ENCODE results near the gene USP53. TPM values are rescaled to one million over a fixed set of nuclear protein-coding genes. Genes with fewer than 3 reads are reported as not detected.

The USP53 gene
- 26.8 and 29.4 TPM in 2 replicates for total RNA-seq

DNA sequence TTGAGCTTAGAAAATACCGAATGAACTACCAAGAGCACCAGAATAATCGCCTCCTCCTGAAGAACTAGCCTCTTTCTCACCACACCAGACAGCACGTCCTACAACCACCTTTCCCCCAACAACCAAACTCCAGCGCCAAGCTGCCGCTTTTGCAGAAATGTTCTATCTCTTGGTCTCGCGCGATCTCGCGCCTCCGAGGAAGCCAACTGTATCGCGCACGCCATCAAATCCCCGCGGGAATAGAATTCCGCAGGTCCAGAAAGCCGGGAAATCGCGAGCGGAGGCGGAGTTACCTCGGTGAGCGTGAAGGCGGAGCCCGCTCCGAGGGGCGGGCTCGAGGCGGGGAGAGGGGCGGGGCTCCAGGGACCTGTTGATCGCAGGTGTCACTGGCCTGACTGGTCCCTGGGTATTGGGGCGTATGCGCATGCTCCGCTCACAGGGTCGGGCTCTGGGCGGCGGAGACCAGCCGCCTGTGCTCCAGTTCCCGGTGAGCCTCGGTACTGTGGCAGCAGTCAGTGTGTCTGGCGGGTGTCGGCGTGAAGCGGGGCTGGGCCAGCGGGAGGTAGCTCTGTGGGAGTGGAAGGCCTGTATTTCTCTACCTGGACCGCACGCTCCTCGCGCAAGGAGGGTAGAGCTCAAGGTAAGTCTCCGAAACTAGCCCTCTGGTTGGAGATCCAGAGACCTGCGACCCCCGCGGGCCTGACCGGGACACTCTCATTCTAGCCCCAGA, at the start of gene USP53:
Gene USP53, plus strand, starts transcription at position 480 of the 730 bp plus-strand sequence. CDS start 27,047 bp downstream, outside the sequence.

DNA sequence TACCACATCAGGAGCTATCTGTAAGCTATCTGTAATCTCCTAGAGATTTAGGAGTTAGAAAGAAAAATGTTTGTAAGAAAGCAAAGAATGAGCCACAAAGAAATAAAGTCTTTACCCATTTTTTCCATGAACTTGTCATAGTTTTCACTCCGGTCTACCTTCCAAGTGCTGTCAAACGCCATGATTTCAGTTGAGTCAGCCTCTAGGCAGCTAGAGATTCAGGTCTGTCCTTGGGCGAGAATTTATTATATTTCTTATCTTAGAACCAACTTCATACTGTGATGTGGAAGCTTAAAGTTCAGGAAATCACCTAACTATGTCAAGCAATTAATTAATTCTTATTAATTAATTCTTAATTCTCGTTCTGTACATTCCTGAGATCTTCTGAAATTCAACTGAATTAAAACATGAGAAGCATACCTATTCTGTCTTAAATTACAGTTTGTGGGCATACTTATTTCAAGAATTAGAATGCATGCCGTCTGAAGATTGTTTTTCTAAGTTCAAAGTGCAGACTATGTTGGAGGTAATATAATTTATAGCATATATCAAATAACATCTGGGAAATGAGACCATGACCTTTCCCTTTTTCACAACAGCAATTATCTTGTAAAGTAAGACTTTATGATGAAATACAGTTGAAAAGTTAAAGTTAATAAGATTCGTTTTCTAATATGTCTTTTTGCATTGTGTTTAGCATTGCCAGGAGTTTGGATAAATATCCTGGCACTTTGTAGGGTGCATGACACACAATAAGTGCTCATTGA, 109.6 kb downstream of the USP53 start, which contains the start of gene FABP2:
Gene FABP2, minus strand, starts transcription at position 218 of the 767 bp plus-strand sequence. Its CDS starts 36 bp downstream, at position 182.

Other genes starting within 250 kb of the USP53 start
- gene MYOZ2, start 76.9 kb upstream of the USP53 start, total RNA-seq, result not detected in 2 replicates
- gene FABP2, start 109.4 kb downstream of the USP53 start, total RNA-seq, result not detected in 2 replicates